NCI-H69 (cell line): ENCODE results near the gene THPO.

Experiments used
- DNase-seq: peaks from one replicate; lab custom pipeline; 2025; lab: John Stamatoyannopoulos, UW

THPO gene

DNA sequence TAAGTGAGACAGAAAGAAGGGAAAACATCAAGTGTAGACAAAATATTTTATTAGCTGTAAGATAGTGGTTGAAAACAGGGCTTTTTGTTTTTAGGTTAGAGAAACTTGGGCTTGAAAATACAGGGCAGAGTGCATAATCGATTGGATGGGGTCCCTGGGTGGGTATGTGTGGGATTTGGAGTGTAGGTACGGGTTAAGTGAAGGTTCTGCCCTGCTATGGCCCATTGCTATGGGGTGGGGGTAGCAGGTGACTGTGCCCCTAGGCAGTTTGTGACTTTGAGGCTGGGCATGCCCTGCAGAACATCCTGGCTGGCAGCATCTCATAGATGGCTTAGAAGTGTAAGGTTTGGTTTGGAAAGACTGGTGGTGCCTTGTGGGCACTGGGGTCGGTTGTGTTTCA lies 44.3 kb downstream of the THPO start:
- no peak for DNase-seq

- no peak for DNase-seq
Measured at GRCh38 chr3:184333190-184333589, 44.8 kb downstream of the THPO start.

DNA sequence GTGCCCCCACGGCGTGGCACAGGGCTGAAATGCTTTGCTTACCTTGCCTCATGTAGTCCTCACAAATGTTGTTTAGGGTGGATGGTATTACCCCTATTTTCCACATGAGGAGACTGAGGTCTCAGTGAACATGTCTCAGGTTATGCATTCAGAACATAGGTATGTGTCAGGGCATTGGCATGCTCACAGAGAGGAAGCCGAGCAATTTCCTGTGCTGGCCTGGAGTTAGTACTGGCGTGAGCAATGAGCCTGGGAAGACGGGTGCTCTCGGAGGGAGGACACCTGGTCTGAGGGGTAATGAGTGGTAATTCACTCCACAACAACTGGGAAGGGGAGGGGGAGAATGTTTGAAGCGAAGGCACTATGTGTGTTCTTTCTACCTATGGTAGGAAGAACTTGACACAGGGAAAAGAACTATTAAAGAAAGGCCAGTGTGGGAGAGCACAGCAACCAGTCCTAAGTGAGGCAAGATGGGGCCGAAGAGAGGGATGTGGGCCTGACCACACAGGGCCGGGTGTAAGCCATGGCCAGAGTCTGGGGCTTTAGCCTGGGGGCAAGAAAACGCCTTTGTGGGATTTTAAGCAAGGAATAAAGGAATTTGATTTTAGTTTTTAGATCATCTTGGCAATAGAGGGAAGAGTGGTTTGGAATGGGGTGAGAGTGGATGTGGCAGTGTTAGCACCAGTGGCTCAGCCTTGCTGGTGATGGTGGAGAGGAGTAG lies 45.5 kb downstream of the THPO start:
- DNase-seq = no peak

- no peak for DNase-seq
Measured at GRCh38 chr3:184328516-184328915, 49.5 kb downstream of the THPO start.

DNA sequence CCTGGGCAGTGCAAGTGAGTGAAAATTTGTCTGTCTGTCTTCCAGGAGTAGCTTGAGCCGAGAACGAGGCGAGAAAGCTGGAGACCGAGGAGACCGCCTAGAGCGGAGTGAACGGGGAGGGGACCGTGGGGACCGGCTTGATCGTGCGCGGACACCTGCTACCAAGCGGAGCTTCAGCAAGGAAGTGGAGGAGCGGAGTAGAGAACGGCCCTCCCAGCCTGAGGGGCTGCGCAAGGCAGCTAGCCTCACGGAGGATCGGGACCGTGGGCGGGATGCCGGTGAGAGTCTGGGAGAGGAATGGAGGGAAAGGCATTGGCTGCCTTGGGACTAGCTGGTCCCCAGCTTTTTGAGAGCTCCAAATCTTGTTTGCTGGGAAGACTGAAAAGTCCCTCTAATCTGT lies 50.8 kb downstream of the THPO start:
- DNase-seq = no peak

- DNase-seq = no peak
Measured at GRCh38 chr3:184325715-184326369, 52.2 kb downstream of the THPO start.

DNA sequence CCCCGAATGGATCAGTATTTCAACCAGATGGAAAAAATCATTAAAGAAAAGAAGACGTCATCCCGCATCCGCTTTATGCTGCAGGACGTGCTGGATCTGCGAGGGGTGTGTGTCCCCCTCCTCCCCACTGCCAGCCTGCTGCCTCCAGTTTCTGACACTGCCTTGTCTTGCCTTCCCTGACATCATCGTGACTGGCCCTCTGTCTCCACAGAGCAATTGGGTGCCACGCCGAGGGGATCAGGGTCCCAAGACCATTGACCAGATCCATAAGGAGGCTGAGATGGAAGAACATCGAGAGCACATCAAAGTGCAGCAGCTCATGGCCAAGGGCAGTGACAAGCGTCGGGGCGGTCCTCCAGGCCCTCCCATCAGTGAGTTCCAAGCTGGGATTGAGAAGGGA lies 52.7 kb downstream of the THPO start:
- DNase-seq = no peak

DNA sequence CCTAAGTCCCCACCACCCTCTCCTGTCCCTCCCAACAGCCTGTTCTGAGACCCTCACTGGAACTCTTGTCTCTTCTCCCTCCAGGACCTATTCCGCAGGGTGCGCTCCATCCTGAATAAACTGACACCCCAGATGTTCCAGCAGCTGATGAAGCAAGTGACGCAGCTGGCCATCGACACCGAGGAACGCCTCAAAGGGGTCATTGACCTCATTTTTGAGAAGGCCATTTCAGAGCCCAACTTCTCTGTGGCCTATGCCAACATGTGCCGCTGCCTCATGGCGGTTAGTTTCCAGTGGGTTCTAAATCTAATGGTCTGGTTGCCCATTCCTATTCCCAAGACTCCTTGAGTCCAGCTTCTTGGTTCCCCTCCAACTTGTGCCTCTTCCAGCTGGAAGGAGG lies 54.3 kb downstream of the THPO start:
- no peak for DNase-seq

GRCh38 chr3:184322731-184323487 lies 55.1 kb downstream of the THPO start:
- DNase-seq = no peak
